IMR-90 (cell line): Measurements from ENCODE around the gene GATA5. TPM values are rescaled to one million over a fixed set of nuclear protein-coding genes. Genes with fewer than 3 reads are reported as not detected.

ENCODE experiments used
- ATAC-seq: fragments of 200-7000 bp; cut with Tn5 transposase; 2 replicates; pipeline ENCODE4 v1.9.1; 2020; ENCODE audit warnings: low read depth, mild to moderate bottlenecking, moderate library complexity
- BruUV-seq: library from RNA; stranded (reverse); fragments of 400-500 nt; replicated peaks from 2 replicates; lab custom pipeline; 2021; lab: Mats Ljungman, UMichigan
- CTCF ChIA-PET: fragments of 300-600 bp; formaldehyde crosslinking; extraction: SDS; loops from one replicate; lab custom pipeline; 2021; ENCODE audit warnings: antibody characterized with exemption; lab: Yijun Ruan, JAX
- POLR2A ChIA-PET: fragments of 300-600 bp; sonication (Branson Sonifier 250); formaldehyde crosslinking; loops from one replicate; lab custom pipeline; 2022; ENCODE audit warnings: antibody characterized with exemption; ENCODE audit not compliant: unreplicated experiment; lab: Charles Lee
- DNase-seq: peaks from one replicate; pipeline ENCODE4 v3.0.0; 2013
- H2AFZ ChIP-seq: replicated peaks from 2 replicates; pipeline ENCODE3; 2013; ENCODE audit warnings: low read length, mild to moderate bottlenecking; ENCODE audit not compliant: poor library complexity
- H2AK5ac ChIP-seq: 2 replicates; pipeline ENCODE4 v1.6.1; 2013; ENCODE audit warnings: low read depth, low read length, inconsistent platforms
- H2AK9ac ChIP-seq: replicated peaks from 2 replicates; pipeline ENCODE3; 2013; ENCODE audit warnings: mild to moderate bottlenecking, low read depth, low read length, moderate library complexity; ENCODE audit not compliant: poor library complexity
- H2BK120ac ChIP-seq: 2 replicates; pipeline ENCODE4 v1.6.1; 2013; ENCODE audit warnings: low read depth, low read length, inconsistent platforms
- H2BK15ac ChIP-seq: 3 replicates; pipeline ENCODE4 v1.6.1; 2013; ENCODE audit warnings: low read depth, low read length, inconsistent platforms
- H2BK20ac ChIP-seq: 2 replicates; pipeline ENCODE4 v1.6.1; 2013; ENCODE audit warnings: low read depth, mild to moderate bottlenecking, inconsistent platforms, low read length, moderate library complexity
- H2BK5ac ChIP-seq: 2 replicates; pipeline ENCODE4 v1.6.1; 2013; ENCODE audit warnings: mild to moderate bottlenecking, low read depth, low read length, inconsistent platforms; ENCODE audit not compliant: poor library complexity, severe bottlenecking
- H3K14ac ChIP-seq: replicated peaks from 2 replicates; pipeline ENCODE4 v1.6.1; 2013; ENCODE audit warnings: low read depth, low read length, inconsistent platforms
- H3K18ac ChIP-seq: 2 replicates; pipeline ENCODE4 v1.6.1; 2013; ENCODE audit warnings: low read depth, low read length, control low read depth
- H3K23ac ChIP-seq: 2 replicates; pipeline ENCODE4 v1.6.1; 2013; ENCODE audit warnings: low read depth, low read length, inconsistent platforms
- H3K27ac ChIP-seq: 2 replicates; pipeline ENCODE4 v1.5.1; 2013; ENCODE audit warnings: mild to moderate bottlenecking, control low read depth, low read length; ENCODE audit not compliant: insufficient read depth
- H3K27me3 ChIP-seq: 2 replicates; pipeline ENCODE4 v1.6.1; 2013; ENCODE audit warnings: low read length; ENCODE audit not compliant: control insufficient read depth, insufficient read depth
- H3K36me3 ChIP-seq: 2 replicates; pipeline ENCODE4 v1.6.1; 2013; ENCODE audit warnings: low read length, mixed read lengths; ENCODE audit not compliant: control insufficient read depth, insufficient read depth
- H3K4ac ChIP-seq: 2 replicates; pipeline ENCODE4 v1.6.1; 2013; ENCODE audit warnings: low read depth, low read length, inconsistent platforms
- H3K4me1 ChIP-seq: 2 replicates; pipeline ENCODE4 v1.6.1; 2013; ENCODE audit warnings: low read length, mixed read lengths; ENCODE audit not compliant: control insufficient read depth, insufficient read depth
- H3K4me2 ChIP-seq: 2 replicates; pipeline ENCODE4 v1.6.1; 2013; ENCODE audit warnings: low read depth, mild to moderate bottlenecking, control low read depth, low read length, moderate library complexity
- H3K4me3 ChIP-seq: 2 replicates; pipeline ENCODE4 v1.5.1; 2013; ENCODE audit warnings: low read depth, mild to moderate bottlenecking, control low read depth, low read length, moderate library complexity; ENCODE audit not compliant: insufficient read depth
- H3K56ac ChIP-seq: 2 replicates; pipeline ENCODE4 v1.6.1; 2013; ENCODE audit warnings: low read length, inconsistent platforms; ENCODE audit not compliant: insufficient read depth; ENCODE audit errors: extremely low read depth
- H3K79me1 ChIP-seq, 2 experiments: 2 replicates each; pipeline ENCODE4 v1.6.1; 2013; ENCODE audit warnings: low read length in 2 of 2, inconsistent platforms in 1 of 2, low read depth in 1 of 2
- H3K9ac ChIP-seq: 2 replicates; pipeline ENCODE4 v1.6.1; 2013; ENCODE audit warnings: low read depth, low read length, control low read depth
- H3K9me1 ChIP-seq: 2 replicates; pipeline ENCODE4 v1.6.1; 2013; ENCODE audit warnings: low read length, inconsistent platforms; ENCODE audit not compliant: insufficient read depth
- H3K9me3 ChIP-seq: 2 replicates; pipeline ENCODE4 v1.6.1; 2013; ENCODE audit warnings: low read length; ENCODE audit not compliant: control insufficient read depth, insufficient read depth
- H4K20me1 ChIP-seq: 2 replicates; pipeline ENCODE4 v1.6.1; 2013; ENCODE audit warnings: low read length, inconsistent platforms; ENCODE audit not compliant: insufficient read depth
- H4K5ac ChIP-seq: 2 replicates; pipeline ENCODE4 v1.6.1; 2013; ENCODE audit warnings: mild to moderate bottlenecking, low read depth, low read length, control low read depth
- H4K8ac ChIP-seq, 2 experiments: 2 replicates each; pipeline ENCODE4 v1.6.1; 2013; ENCODE audit warnings: low read depth in 2 of 2, low read length in 2 of 2, control low read depth in 1 of 2, inconsistent platforms in 1 of 2
- H4K91ac ChIP-seq: 2 replicates; pipeline ENCODE4 v1.6.1; 2013; ENCODE audit warnings: low read depth, low read length, inconsistent platforms; ENCODE audit not compliant: insufficient read depth
- CEBPB ChIP-seq: IDR thresholded peaks from 2 replicates; pipeline ENCODE4 v1.6.1; 2012; ENCODE audit warnings: low read depth, low read length, improper control_type of control experiment
- CHD1 ChIP-seq: IDR thresholded peaks from 2 replicates; pipeline ENCODE4 v1.6.1; 2012; ENCODE audit warnings: low read depth, low read length, improper control_type of control experiment
- MAFK ChIP-seq: IDR thresholded peaks from 2 replicates; pipeline ENCODE4 v1.6.1; 2012; ENCODE audit warnings: low read depth, low read length, improper control_type of control experiment
- MXI1 ChIP-seq: IDR thresholded peaks from 2 replicates; pipeline ENCODE4 v1.6.1; 2012; ENCODE audit warnings: low read depth, mild to moderate bottlenecking, low read length, moderate library complexity, borderline replicate concordance
- POLR2A ChIP-seq: IDR thresholded peaks from 2 replicates; pipeline ENCODE4 v1.6.1; 2012; ENCODE audit warnings: mild to moderate bottlenecking, low read depth, low read length
- WGBS, 2 experiments: methylation state at CpG; one replicate each; pipeline versions ENCODE4 v1.1.5 to v1.1.7; 2013; ENCODE audit warnings: missing lambda C conversion rate in 2 of 2; ENCODE audit not compliant: insufficient read length in 1 of 2; ENCODE audit errors: extremely low coverage in 2 of 2; 5-methylcytosine and 5-hydroxymethylcytosine counted together
- dilution Hi-C: fragments of 300-500 bp; cut with HindIII; formaldehyde crosslinking; loops from one replicate; pipeline ENCODE4 v1.14.3; 2018; ENCODE audit warnings: low sequenced_read_pairs; ENCODE audit not compliant: unreplicated experiment
- in situ Hi-C: fragments of 300-500 bp; cut with MboI; formaldehyde crosslinking; loops from 3 replicates; pipeline ENCODE4 v1.14.3; 2019; ENCODE audit warnings: low sequenced_read_pairs, inconsistent platforms, mixed read lengths
- intact Hi-C: fragments of 100-400 bp; cut with micrococcal nuclease; formaldehyde crosslinking; loops from 2 replicates; pipeline ENCODE4 v1.10.0; 2022
- polyA plus RNA-seq, 3 experiments: library from polyadenylated mRNA; depleted of rRNA; stranded (reverse); fragments of >200 nt; gene quantifications; 2 replicates each; pipeline ENCODE4 v1.2.3, GENCODE V29; 2012; ENCODE audit warnings: low replicate concordance in 1 of 3
- total RNA-seq: library from RNA; depleted of rRNA; stranded (reverse); fragments of >200 nt; gene quantifications from 2 replicates; pipeline ENCODE4 v1.2.3, GENCODE V29; 2012
- TF ChIP-seq, protein P1 (sequence below): conservative IDR thresholded peaks from 2 replicates; pipeline ENCODE4 v1.5.1; 2012; ENCODE audit warnings: mild to moderate bottlenecking, low read depth, low read length, improper control_type of control experiment
- TF ChIP-seq, protein P2 (sequence below): fragments of 150-350 bp; IDR thresholded peaks from 2 replicates; pipeline ENCODE4 v1.6.1; 2017; ENCODE audit warnings: mild to moderate bottlenecking, antibody characterized with exemption, low read length, low read depth
- TF ChIP-seq, protein P3 (sequence below): fragments of 150-350 bp; IDR thresholded peaks from 2 replicates; pipeline ENCODE4 v1.6.1; 2016; ENCODE audit warnings: low read depth, mild to moderate bottlenecking, low read length, moderate library complexity, borderline replicate concordance

GATA5 gene
- total and polyA plus RNA-seq, 2 of the 4 experiments (the other 2 are of a cell fraction), result not detected

DNA sequence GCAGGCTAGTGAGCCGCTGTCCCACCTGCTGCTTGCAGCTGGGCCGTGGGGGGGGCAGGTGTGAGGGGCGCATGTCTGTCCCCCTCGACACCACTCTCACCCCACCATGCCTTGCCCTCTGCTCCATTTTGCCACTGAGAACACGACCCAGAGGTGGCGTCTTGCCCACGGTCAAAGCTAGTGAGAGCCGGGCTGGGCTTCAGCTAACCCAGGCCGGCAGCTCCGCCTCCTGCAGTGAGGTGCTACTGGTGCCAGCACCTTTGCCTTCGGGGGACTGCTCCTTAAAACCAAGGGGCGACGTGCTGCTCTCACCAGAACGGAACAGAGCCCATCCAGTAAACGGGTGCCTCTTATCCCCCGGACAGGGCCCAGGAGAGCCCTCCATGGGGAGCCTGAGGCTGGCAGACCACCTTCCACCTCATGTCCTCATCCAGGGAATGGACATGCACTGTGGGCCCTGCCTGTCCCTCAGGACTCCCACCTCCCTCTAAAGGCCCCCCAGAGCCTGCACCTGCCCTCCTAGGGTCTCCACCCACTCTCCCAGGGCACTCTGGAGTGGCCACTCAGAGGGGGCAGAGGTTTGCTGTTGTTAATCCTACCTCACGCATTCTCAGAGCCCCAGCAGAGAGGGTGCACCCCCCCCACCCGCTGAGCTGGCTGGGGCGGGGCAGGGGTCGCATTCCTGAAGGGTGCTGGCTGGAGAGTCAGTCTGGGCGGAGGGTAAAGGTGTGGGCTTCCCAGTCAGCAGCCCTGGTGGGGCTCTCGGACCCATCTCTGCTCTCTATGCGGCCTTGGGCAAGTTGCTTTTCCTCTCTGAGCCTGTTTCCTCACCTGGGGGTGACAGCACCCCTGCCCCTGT, 51.3 kb downstream of the GATA5 start (continued):
- TF ChIP-seq MXI1, result no peak
- TF ChIP-seq POLR2A, result no peak

DNA sequence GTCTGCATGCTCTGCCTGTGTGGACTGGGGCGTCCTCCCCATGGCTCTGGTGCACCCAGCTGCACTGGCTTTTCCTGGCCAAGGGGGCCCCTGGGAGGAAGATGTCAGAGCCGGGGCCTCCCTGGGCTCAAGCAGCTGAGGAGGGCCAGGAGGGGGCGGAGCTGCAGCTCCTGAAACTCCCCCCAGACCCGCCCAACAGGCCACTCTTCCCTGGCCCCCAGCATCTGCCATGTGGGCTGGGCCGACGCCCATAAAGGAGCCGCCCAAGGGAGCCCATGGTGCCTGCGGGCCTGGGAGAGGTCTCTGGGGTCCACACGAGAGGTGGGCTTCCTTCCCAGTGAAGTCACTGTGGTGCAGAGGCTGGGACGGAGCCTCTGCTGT, 52.5 kb downstream of the GATA5 start:
- in situ Hi-C loops (no loop called here), intact Hi-C loops (no loop called here), dilution Hi-C loops (no loop called here)
- no peaks in the 10 kb centered on the region; the same call in 1 of the 2 replicates for H4K20me1 ChIP-seq
- H4K91ac ChIP-seq, result no peak overlapping the region
- no peak overlapping the region for H3K4me3 ChIP-seq
- no peak overlapping the region for H3K14ac ChIP-seq
- H2AK5ac ChIP-seq, result no peak overlapping the region
- ChIA-PET POLR2A (no interaction called here), CTCF (no interaction called here)
- no peak overlapping the region for H2BK120ac ChIP-seq
- peaks cover 6% of the 10 kb centered on the region; the same call in 1 of the 2 replicates for H3K9me1 ChIP-seq
- no peak overlapping the region for H3K4ac ChIP-seq
- TF ChIP-seq CHD1, result no peak
- TF ChIP-seq, protein P1, sequence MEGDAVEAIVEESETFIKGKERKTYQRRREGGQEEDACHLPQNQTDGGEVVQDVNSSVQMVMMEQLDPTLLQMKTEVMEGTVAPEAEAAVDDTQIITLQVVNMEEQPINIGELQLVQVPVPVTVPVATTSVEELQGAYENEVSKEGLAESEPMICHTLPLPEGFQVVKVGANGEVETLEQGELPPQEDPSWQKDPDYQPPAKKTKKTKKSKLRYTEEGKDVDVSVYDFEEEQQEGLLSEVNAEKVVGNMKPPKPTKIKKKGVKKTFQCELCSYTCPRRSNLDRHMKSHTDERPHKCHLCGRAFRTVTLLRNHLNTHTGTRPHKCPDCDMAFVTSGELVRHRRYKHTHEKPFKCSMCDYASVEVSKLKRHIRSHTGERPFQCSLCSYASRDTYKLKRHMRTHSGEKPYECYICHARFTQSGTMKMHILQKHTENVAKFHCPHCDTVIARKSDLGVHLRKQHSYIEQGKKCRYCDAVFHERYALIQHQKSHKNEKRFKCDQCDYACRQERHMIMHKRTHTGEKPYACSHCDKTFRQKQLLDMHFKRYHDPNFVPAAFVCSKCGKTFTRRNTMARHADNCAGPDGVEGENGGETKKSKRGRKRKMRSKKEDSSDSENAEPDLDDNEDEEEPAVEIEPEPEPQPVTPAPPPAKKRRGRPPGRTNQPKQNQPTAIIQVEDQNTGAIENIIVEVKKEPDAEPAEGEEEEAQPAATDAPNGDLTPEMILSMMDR, result no peak
- TF ChIP-seq, protein P2, sequence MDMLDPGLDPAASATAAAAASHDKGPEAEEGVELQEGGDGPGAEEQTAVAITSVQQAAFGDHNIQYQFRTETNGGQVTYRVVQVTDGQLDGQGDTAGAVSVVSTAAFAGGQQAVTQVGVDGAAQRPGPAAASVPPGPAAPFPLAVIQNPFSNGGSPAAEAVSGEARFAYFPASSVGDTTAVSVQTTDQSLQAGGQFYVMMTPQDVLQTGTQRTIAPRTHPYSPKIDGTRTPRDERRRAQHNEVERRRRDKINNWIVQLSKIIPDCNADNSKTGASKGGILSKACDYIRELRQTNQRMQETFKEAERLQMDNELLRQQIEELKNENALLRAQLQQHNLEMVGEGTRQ, result no peak
- no peak for TF ChIP-seq POLR2A
- TF ChIP-seq, protein P3, sequence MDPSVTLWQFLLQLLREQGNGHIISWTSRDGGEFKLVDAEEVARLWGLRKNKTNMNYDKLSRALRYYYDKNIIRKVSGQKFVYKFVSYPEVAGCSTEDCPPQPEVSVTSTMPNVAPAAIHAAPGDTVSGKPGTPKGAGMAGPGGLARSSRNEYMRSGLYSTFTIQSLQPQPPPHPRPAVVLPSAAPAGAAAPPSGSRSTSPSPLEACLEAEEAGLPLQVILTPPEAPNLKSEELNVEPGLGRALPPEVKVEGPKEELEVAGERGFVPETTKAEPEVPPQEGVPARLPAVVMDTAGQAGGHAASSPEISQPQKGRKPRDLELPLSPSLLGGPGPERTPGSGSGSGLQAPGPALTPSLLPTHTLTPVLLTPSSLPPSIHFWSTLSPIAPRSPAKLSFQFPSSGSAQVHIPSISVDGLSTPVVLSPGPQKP, result no peak
- TF ChIP-seq CEBPB, result no peak
- no peak for TF ChIP-seq MAFK
- no peak overlapping the region for H2AFZ ChIP-seq
- BruUV-seq, result no TSS peak
- no peak overlapping the region for H2BK5ac ChIP-seq
- no peaks in the 10 kb centered on the region for H3K9me3 ChIP-seq
- H4K8ac ChIP-seq, result no peak overlapping the region
- no peaks in the 10 kb centered on the region for H3K36me3 ChIP-seq
- H3K23ac ChIP-seq, result no peak overlapping the region
- no peak for DNase-seq
- no peaks in the 10 kb centered on the region for H3K4me1 ChIP-seq
- H3K27me3 ChIP-seq, result peaks cover 12% of the 10 kb centered on the region; the same call in 1 of the 2 replicates
- no peak for ATAC-seq
- no peak overlapping the region for H4K5ac ChIP-seq
- H3K79me1 ChIP-seq, result no peaks in the 10 kb centered on the region
- no peak overlapping the region for H2AK9ac ChIP-seq
- H3K4me2 ChIP-seq, result no peak overlapping the region
- no peak overlapping the region for H3K56ac ChIP-seq
- 80% methylated on average over 4 of the region's 10 CpGs; no CpG with 5 or more reads in 1 of the 2 experiments for WGBS, 2 experiments
- H3K18ac ChIP-seq, result no peak overlapping the region
- H3K27ac ChIP-seq, result no peak overlapping the region
- no peak overlapping the region for H2BK20ac ChIP-seq
- no peak overlapping the region for H3K9ac ChIP-seq
- no peak overlapping the region for H2BK15ac ChIP-seq
